CD14-positive monocyte (primary cell): ENCODE data around the gene ACSM6. TPM values are rescaled to one million over a fixed set of nuclear protein-coding genes. Genes with fewer than 3 reads are reported as not detected.

ENCODE experiments used
- DNase-seq, 3 donors: peaks; one replicate each; pipeline ENCODE4 v3.0.0-alpha.2; 2011 to 2022
- H2AFZ ChIP-seq: 2 replicates; pipeline ENCODE4 v1.6.0; 2012; ENCODE audit warnings: mild to moderate bottlenecking, low read depth, low read length, inconsistent platforms; ENCODE audit not compliant: insufficient read depth, poor library complexity, severe bottlenecking
- H3K27ac ChIP-seq, 2 donors: 1 replicate in 1 of 2; 2 replicates in 1 of 2; pipeline ENCODE4 v1.5.1; 2012 to 2013; ENCODE audit warnings: low read length in 2 of 2, control low read depth in 1 of 2, inconsistent platforms in 1 of 2, low read depth in 1 of 2, mild to moderate bottlenecking in 1 of 2
- H3K27me3 ChIP-seq, 2 donors: one replicate each; pipeline versions ENCODE4 v1.6.0 to v1.6.1; 2011 to 2013; ENCODE audit warnings: low read length in 2 of 2; ENCODE audit not compliant: control insufficient read depth in 2 of 2, insufficient read depth in 2 of 2
- H3K36me3 ChIP-seq, 2 donors: replicated peaks in 1 of 2; 1 replicate in 1 of 2; 2 replicates in 1 of 2; pipeline versions ENCODE4 v1.5.1 to v1.6.1; 2012 to 2013; ENCODE audit warnings: low read length in 2 of 2, control low read depth in 1 of 2, inconsistent platforms in 1 of 2, mild to moderate bottlenecking in 1 of 2; ENCODE audit not compliant: insufficient read depth in 2 of 2, control insufficient read depth in 1 of 2
- H3K4me1 ChIP-seq, 2 donors: 1 replicate in 1 of 2; 2 replicates in 1 of 2; pipeline versions ENCODE4 v1.5.1 to v1.6.1; 2012 to 2013; ENCODE audit warnings: low read length in 2 of 2, control low read depth in 1 of 2, inconsistent platforms in 1 of 2, mild to moderate bottlenecking in 1 of 2, moderate library complexity in 1 of 2; ENCODE audit not compliant: insufficient read depth in 2 of 2, control insufficient read depth in 1 of 2
- H3K4me2 ChIP-seq: replicated peaks from 2 replicates; pipeline ENCODE3; 2012; ENCODE audit warnings: low read length, moderate library complexity, mild to moderate bottlenecking; ENCODE audit not compliant: poor library complexity, severe bottlenecking; ENCODE audit errors: extremely low read depth
- H3K4me3 ChIP-seq, 3 experiments: fragments of 200-600 bp in 1 of 3; sonication (generic) in 1 of 3; replicated peaks in 1 of 3; 1 replicate in 2 of 3; 2 replicates in 1 of 3; pipeline ENCODE4 v1.5.1; 2011 to 2013; ENCODE audit warnings: low read length in 3 of 3, mild to moderate bottlenecking in 3 of 3, control low read depth in 2 of 3, low read depth in 2 of 3, inconsistent platforms in 1 of 3, moderate library complexity in 1 of 3
- H3K79me2 ChIP-seq: 2 replicates; pipeline ENCODE4 v1.6.0; 2012; ENCODE audit warnings: mild to moderate bottlenecking, control low read depth, inconsistent platforms, low read length, moderate library complexity; ENCODE audit not compliant: insufficient read depth
- H3K9ac ChIP-seq: 2 replicates; pipeline ENCODE4 v1.6.0; 2017; ENCODE audit warnings: low read length, mild to moderate bottlenecking; ENCODE audit not compliant: insufficient read depth, poor library complexity, severe bottlenecking
- H3K9me3 ChIP-seq, 2 donors: replicated peaks in 1 of 2; 1 replicate in 1 of 2; 2 replicates in 1 of 2; pipeline versions ENCODE4 v1.5.1 to v1.6.1; 2012 to 2013; ENCODE audit warnings: low read length in 2 of 2, control low read depth in 1 of 2; ENCODE audit not compliant: control insufficient read depth in 1 of 2, insufficient read depth in 1 of 2
- H4K20me1 ChIP-seq: 2 replicates; pipeline ENCODE4 v1.6.0; 2012; ENCODE audit warnings: mild to moderate bottlenecking, low read length, control low read depth, moderate library complexity; ENCODE audit not compliant: insufficient read depth
- H3K27ac Mint-ChIP-seq, 7 donors: one replicate each; pipeline ENCODE4 v1.8.0; 2020; ENCODE audit warnings: mild to moderate bottlenecking in 7 of 7, mixed read lengths in 7 of 7, moderate library complexity in 6 of 7, inconsistent platforms in 2 of 7
- H3K27me3 Mint-ChIP-seq, 3 donors: one replicate each; pipeline ENCODE4 v1.8.0; 2021 to 2022; ENCODE audit warnings: low read depth in 3 of 3, mild to moderate bottlenecking in 3 of 3, mixed read lengths in 3 of 3, moderate library complexity in 3 of 3, inconsistent platforms in 1 of 3
- H3K36me3 Mint-ChIP-seq, 2 donors: one replicate each; pipeline ENCODE4 v1.8.0; 2020; ENCODE audit warnings: mixed read lengths in 2 of 2, inconsistent platforms in 1 of 2, mild to moderate bottlenecking in 1 of 2
- H3K4me1 Mint-ChIP-seq: one replicate; pipeline ENCODE4 v1.8.0; 2020; ENCODE audit warnings: mild to moderate bottlenecking, mixed read lengths
- H3K4me3 Mint-ChIP-seq, 2 donors: one replicate each; pipeline ENCODE4 v1.8.0; 2020; ENCODE audit warnings: mild to moderate bottlenecking in 2 of 2, mixed read lengths in 2 of 2, moderate library complexity in 1 of 2
- H3K9me3 Mint-ChIP-seq, 7 donors: one replicate each; pipeline ENCODE4 v1.8.0; 2020 to 2022; ENCODE audit warnings: mixed read lengths in 7 of 7, mild to moderate bottlenecking in 6 of 7, moderate library complexity in 6 of 7, inconsistent platforms in 2 of 7
- CTCF ChIP-seq: fragments of 200-600 bp; IDR thresholded peaks from one replicate; pipeline ENCODE4 v1.8.0; 2022; ENCODE audit warnings: antibody characterized with exemption, mild to moderate bottlenecking
- WGBS: methylation state at CpG from one replicate; pipeline ENCODE4 v1.1.5; 2013; ENCODE audit warnings: missing lambda C conversion rate; ENCODE audit not compliant: insufficient coverage; 5-methylcytosine and 5-hydroxymethylcytosine counted together
- intact Hi-C, 2 donors: fragments of 100-400 bp; cut with micrococcal nuclease; formaldehyde crosslinking; loops; one replicate each; pipeline versions ENCODE4 v1.15.0 to v1.15.1; 2023
- polyA plus RNA-seq, 3 donors: library from polyadenylated mRNA; depleted of rRNA in 1 of 3; unstranded in 2 of 3; stranded (reverse) in 1 of 3; fragments of 300-500 nt in 2 of 3; fragments of >200 nt in 1 of 3; fragmentation: Illumina TruSeq in 2 of 3; gene quantifications; 1 replicate in 2 of 3; 2 replicates in 1 of 3; pipeline ENCODE4 v1.2.3, GENCODE V29; 2012 to 2021

The ACSM6 gene
- polyA plus RNA-seq, 3 donors, result not detected

GRCh38 chr10:95262763-95263518, 68.9 kb downstream of the ACSM6 start:
- H3K4me3 ChIP-seq, result no peak overlapping the region
- H3K79me2 ChIP-seq, result no peaks in the 10 kb centered on the region
- H3K9ac ChIP-seq, result no peak overlapping the region
- H3K27me3 ChIP-seq, result no peaks in the 10 kb centered on the region
- H3K4me2 ChIP-seq, result no peak overlapping the region
- no peaks in the 10 kb centered on the region for H3K36me3 ChIP-seq
- intact Hi-C loops, result no loop called here
- no peak for DNase-seq
- Mint-ChIP-seq H3K36me3 (no peaks in the 10 kb centered on the region), H3K4me3 (no peak overlapping the region), H3K9me3 (peaks cover 0 to 2% (median 0%) of the 10 kb centered on the region in 7 donors), H3K27me3 (peaks cover 0 to 1% (median 0%) of the 10 kb centered on the region in 3 donors), H3K27ac (peak overlapping the region in 1 of 7 donors; percentile 4), H3K4me1 (peaks cover 9% of the 10 kb centered on the region)
- H2AFZ ChIP-seq, result no peak overlapping the region
- H3K9me3 ChIP-seq, result no peaks in the 10 kb centered on the region
- no peak overlapping the region for H3K27ac ChIP-seq
- WGBS, result 50% methylated on average over 2 of the region's 5 CpGs
- no peak for TF ChIP-seq CTCF
- H4K20me1 ChIP-seq, result no peaks in the 10 kb centered on the region
- peaks cover 0 to 5% of the 10 kb centered on the region in 2 donors for H3K4me1 ChIP-seq

GRCh38 chr10:95263864-95264226, 69.8 kb downstream of the ACSM6 start:
- no peak overlapping the region for H3K4me2 ChIP-seq
- peaks cover 0 to 5% of the 10 kb centered on the region in 2 donors for H3K4me1 ChIP-seq
- DNase-seq, result no peak
- no peak overlapping the region for H2AFZ ChIP-seq
- no peak overlapping the region for H3K9ac ChIP-seq
- peaks cover 0 to 2% (median 0%) of the 10 kb centered on the region in 7 donors for H3K9me3 Mint-ChIP-seq
- no peak for TF ChIP-seq CTCF
- H3K27me3 Mint-ChIP-seq, result peaks cover 0 to 1% (median 1%) of the 10 kb centered on the region in 3 donors
- no peaks in the 10 kb centered on the region for H3K27me3 ChIP-seq
- no peaks in the 10 kb centered on the region for H3K79me2 ChIP-seq
- peak overlapping the region in 4 of 7 donors; percentile 10 to 46 (median 30) for H3K27ac Mint-ChIP-seq
- intact Hi-C loops, result no loop called here
- H3K4me1 Mint-ChIP-seq, result peaks cover 9% of the 10 kb centered on the region
- no peaks in the 10 kb centered on the region for H3K36me3 Mint-ChIP-seq
- H3K27ac ChIP-seq, result no peak overlapping the region
- WGBS, result 80% methylated on average over 5 of the region's 7 CpGs
- no peaks in the 10 kb centered on the region for H3K9me3 ChIP-seq
- no peaks in the 10 kb centered on the region for H3K36me3 ChIP-seq
- H3K4me3 ChIP-seq, result no peak overlapping the region
- no peaks in the 10 kb centered on the region for H4K20me1 ChIP-seq
- H3K4me3 Mint-ChIP-seq, result no peak overlapping the region
